Vagina (tissue), 2 donors: ENCODE data around the gene ARID1B. TPM values are rescaled to one million over a fixed set of nuclear protein-coding genes. Genes with fewer than 3 reads are reported as not detected.

Experiments
- DNase-seq, 2 donors: peaks; one replicate each; pipeline ENCODE4 v3.0.0-alpha.2; 2017; ENCODE audit errors: extremely low spot score in 2 of 2
- H3K27ac ChIP-seq: fragments of 200-600 bp; sonication (generic); one replicate; pipeline ENCODE4 v1.5.1; 2019
- H3K27me3 ChIP-seq: fragments of 200-600 bp; sonication (generic); one replicate; pipeline ENCODE4 v1.5.1; 2019
- H3K36me3 ChIP-seq, 2 donors: fragments of 200-600 bp; sonication (generic); one replicate each; pipeline ENCODE4 v1.5.1; 2017 to 2019
- H3K4me1 ChIP-seq: fragments of 200-600 bp; sonication (generic); one replicate; pipeline ENCODE4 v1.5.1; 2019
- H3K4me3 ChIP-seq, 2 donors: fragments of 200-600 bp; sonication (generic); 1 replicate in 1 of 2; 2 replicates in 1 of 2; pipeline ENCODE4 v1.5.1; 2016 to 2019
- H3K9me3 ChIP-seq: fragments of 200-600 bp; sonication (generic); one replicate; pipeline ENCODE4 v1.5.1; 2019
- CTCF ChIP-seq, 3 experiments: fragments of 450-650 bp in 2 of 3; fragments of 200-600 bp in 1 of 3; sonication (generic) in 1 of 3; IDR thresholded peaks; one replicate each; pipeline ENCODE4 v1.5.1; 2017 to 2019; ENCODE audit warnings: antibody characterized with exemption in 3 of 3, mild to moderate bottlenecking in 2 of 3, moderate library complexity in 2 of 3
- POLR2A ChIP-seq, 2 donors: fragments of 450-650 bp; IDR thresholded peaks; one replicate each; pipeline ENCODE4 v1.6.1; 2017; ENCODE audit warnings: antibody characterized with exemption in 2 of 2, mild to moderate bottlenecking in 2 of 2, moderate library complexity in 2 of 2
- POLR2AphosphoS5 ChIP-seq, 2 donors: sonication (generic); formaldehyde crosslinking; IDR thresholded peaks; one replicate each; pipeline ENCODE4 v1.9.0; 2017; ENCODE audit warnings: antibody characterized with exemption in 2 of 2, mild to moderate bottlenecking in 2 of 2, low read depth in 1 of 2; ENCODE audit not compliant: insufficient read depth in 1 of 2
- intact Hi-C: fragments of 100-400 bp; cut with DNase I; formaldehyde crosslinking; loops from one replicate; pipeline ENCODE4 v1.15.1; 2023
- total RNA-seq: library from RNA; depleted of rRNA; stranded (reverse); fragments of >200 nt; gene quantifications from one replicate; pipeline ENCODE4 v1.2.3, GENCODE V29; 2016

Gene ARID1B
- total RNA-seq, 1 donor from 2014 or later, result 141 TPM

GRCh38 chr6:157164972-157165371, 387.8 kb downstream of the ARID1B start:
- no peak overlapping the region for H3K4me3 ChIP-seq
- no peak for TF ChIP-seq POLR2AphosphoS5 (IDR thresholded peaks at IDR 0.05; ENCODE audit: insufficient read depth in 1 of 2, low read depth in 1 of 2)
- TF ChIP-seq POLR2A (IDR thresholded peaks at IDR 0.05), result no peak
- TF ChIP-seq CTCF (IDR thresholded peaks at IDR 0.05), result no peak
- H3K27me3 ChIP-seq, result no peaks in the 10 kb centered on the region
- intact Hi-C loops, result no loop called here
- H3K9me3 ChIP-seq, result no peaks in the 10 kb centered on the region
- H3K27ac ChIP-seq, result no peak overlapping the region
- no peaks in the 10 kb centered on the region for H3K4me1 ChIP-seq
- peaks cover 0 to 6% of the 10 kb centered on the region in 2 donors for H3K36me3 ChIP-seq
- no peak for DNase-seq

DNA sequence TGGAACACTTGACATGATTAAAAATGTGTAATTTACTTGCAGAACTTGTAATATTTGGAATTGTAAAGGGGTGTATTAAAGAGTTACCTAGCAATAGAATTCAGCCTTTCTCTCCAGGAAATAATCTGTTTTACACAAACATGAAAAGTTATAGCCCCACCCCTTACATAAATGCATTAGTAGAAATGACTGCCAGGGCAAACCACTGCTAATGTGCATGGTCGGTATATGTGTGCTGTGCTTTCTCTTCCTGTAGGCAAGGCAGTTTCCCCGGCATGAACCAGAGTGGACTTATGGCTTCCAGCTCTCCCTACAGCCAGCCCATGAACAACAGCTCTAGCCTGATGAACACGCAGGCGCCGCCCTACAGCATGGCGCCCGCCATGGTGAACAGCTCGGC, 389.6 kb downstream of the ARID1B start:
- Histone ChIP-seq H3K27ac (no peak overlapping the region), H3K36me3 (peaks cover 0 to 6% of the 10 kb centered on the region in 2 donors), H3K4me1 (no peaks in the 10 kb centered on the region), H3K27me3 (no peaks in the 10 kb centered on the region), H3K4me3 (no peak overlapping the region), H3K9me3 (no peaks in the 10 kb centered on the region)
- intact Hi-C loops, result no loop called here
- TF ChIP-seq CTCF (IDR thresholded peaks at IDR 0.05) (no peak), POLR2AphosphoS5 (IDR thresholded peaks at IDR 0.05; ENCODE audit: insufficient read depth in 1 of 2, low read depth in 1 of 2) (no peak), POLR2A (IDR thresholded peaks at IDR 0.05) (no peak)
- DNase-seq, result no peak

DNA sequence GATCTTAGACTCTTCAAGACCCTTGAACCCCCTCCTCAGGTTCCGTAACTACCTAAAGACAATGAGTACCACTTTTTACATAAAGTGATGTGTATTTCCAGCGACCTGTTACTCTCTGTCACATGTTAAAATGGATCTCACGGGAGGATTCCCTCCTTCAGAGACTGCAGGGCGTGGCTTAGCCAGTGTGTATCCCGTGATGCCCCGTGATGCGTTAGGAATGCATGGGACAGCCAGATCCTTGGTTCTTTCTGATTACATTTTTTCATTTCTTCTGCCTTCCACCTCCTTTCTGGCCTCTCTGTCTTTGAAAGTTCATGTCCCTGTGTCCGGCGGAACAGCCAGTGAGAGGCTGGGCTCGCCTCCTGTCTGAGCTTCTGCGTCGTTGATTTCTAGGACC, 390.7 kb downstream of the ARID1B start:
- no peak for DNase-seq
- H3K36me3 ChIP-seq, result peaks cover 0 to 6% of the 10 kb centered on the region in 2 donors

DNA sequence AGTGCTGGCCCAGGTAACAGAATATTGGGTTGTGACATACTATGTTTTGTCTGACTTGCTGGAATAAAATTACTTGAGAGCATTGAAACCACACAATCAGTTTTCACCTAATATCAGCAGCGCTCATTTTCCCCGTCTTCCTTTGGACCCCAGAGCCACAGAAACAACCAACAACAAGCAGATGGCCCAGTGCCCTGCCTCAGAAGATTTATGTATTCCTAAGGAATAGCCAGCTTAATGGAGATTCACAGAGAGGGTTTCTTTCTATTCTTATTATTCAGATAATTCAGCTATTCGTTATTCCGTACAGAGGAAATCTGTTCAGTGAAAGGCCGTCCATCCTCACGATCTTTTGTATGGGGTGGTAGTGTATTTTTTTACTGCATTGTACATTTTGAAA, 391.3 kb downstream of the ARID1B start:
- Histone ChIP-seq H3K27me3 (no peaks in the 10 kb centered on the region), H3K9me3 (no peaks in the 10 kb centered on the region), H3K4me1 (no peaks in the 10 kb centered on the region), H3K4me3 (no peak overlapping the region), H3K36me3 (peaks cover 0 to 6% of the 10 kb centered on the region in 2 donors), H3K27ac (no peak overlapping the region)
- DNase-seq, result no peak
- TF ChIP-seq POLR2A (IDR thresholded peaks at IDR 0.05) (no peak), POLR2AphosphoS5 (IDR thresholded peaks at IDR 0.05; ENCODE audit: insufficient read depth in 1 of 2, low read depth in 1 of 2) (no peak), CTCF (IDR thresholded peaks at IDR 0.05) (no peak)
- intact Hi-C loops, result no loop called here

More for the DNA sequence above, 390.7 kb downstream of the ARID1B start:
- Histone ChIP-seq H3K4me1 (no peaks in the 10 kb centered on the region), H3K27ac (no peak overlapping the region), H3K9me3 (no peaks in the 10 kb centered on the region), H3K27me3 (no peaks in the 10 kb centered on the region), H3K4me3 (no peak overlapping the region)
- TF ChIP-seq CTCF (IDR thresholded peaks at IDR 0.05) (no peak), POLR2A (IDR thresholded peaks at IDR 0.05) (no peak), POLR2AphosphoS5 (IDR thresholded peaks at IDR 0.05; ENCODE audit: insufficient read depth in 1 of 2, low read depth in 1 of 2) (no peak)
- intact Hi-C loops, result no loop called here

GRCh38 chr6:157169226-157169625, 392.0 kb downstream of the ARID1B start:
- Histone ChIP-seq H3K36me3 (peaks cover 0 to 6% of the 10 kb centered on the region in 2 donors), H3K9me3 (no peaks in the 10 kb centered on the region), H3K4me3 (no peak overlapping the region), H3K27me3 (no peaks in the 10 kb centered on the region), H3K27ac (no peak overlapping the region), H3K4me1 (no peaks in the 10 kb centered on the region)
- TF ChIP-seq POLR2AphosphoS5 (IDR thresholded peaks at IDR 0.05; ENCODE audit: insufficient read depth in 1 of 2, low read depth in 1 of 2), result no peak
- no peak for TF ChIP-seq POLR2A (IDR thresholded peaks at IDR 0.05)
- TF ChIP-seq CTCF (IDR thresholded peaks at IDR 0.05), result no peak
- no peak for DNase-seq
- intact Hi-C loops, result no loop called here
